AG04450 (cell line): ENCODE data around the gene CRACDL. TPM values are rescaled to one million over a fixed set of nuclear protein-coding genes. Genes with fewer than 3 reads are reported as not detected.

Source experiments
- CTCF ChIA-PET: fragments of 300-600, 350-600 bp; formaldehyde crosslinking; extraction: SDS; loops from one replicate; lab custom pipeline; 2022; ENCODE audit warnings: antibody characterized with exemption, inconsistent platforms; lab: Charles Lee
- POLR2A ChIA-PET: fragments of 350-600 bp; formaldehyde crosslinking; extraction: SDS; loops from one replicate; lab custom pipeline; 2021; ENCODE audit warnings: antibody characterized with exemption, inconsistent platforms; lab: Yijun Ruan, JAX
- DNase-seq: peaks from one replicate; pipeline ENCODE4 v3.0.0-alpha.2; 2011; ENCODE audit warnings: low read depth, low spot score
- H3K27ac ChIP-seq: one replicate; pipeline ENCODE4 v1.5.1; 2012; ENCODE audit warnings: low read depth, low read length, control low read depth
- H3K27me3 ChIP-seq: one replicate; pipeline ENCODE4 v1.6.0; 2012; ENCODE audit warnings: low read length; ENCODE audit not compliant: control insufficient read depth, insufficient read depth
- H3K4me3 ChIP-seq: 2 replicates; pipeline ENCODE4 v1.5.1; 2011; ENCODE audit warnings: mild to moderate bottlenecking, low read depth, low read length, control low read depth
- H3K9me3 ChIP-seq: 2 replicates; pipeline ENCODE4 v1.5.1; 2012; ENCODE audit warnings: low read length; ENCODE audit not compliant: control insufficient read depth, insufficient read depth
- CTCF ChIP-seq: IDR thresholded peaks from 2 replicates; pipeline ENCODE4 v1.5.1; 2011; ENCODE audit warnings: low read depth, low read length, control low read depth, inconsistent platforms
- polyA plus RNA-seq: library from polyadenylated mRNA; depleted of rRNA; stranded (reverse); fragments of >200 nt; gene quantifications from 2 replicates; pipeline ENCODE4 v1.2.3, GENCODE V29; 2011

The CRACDL gene
- polyA plus RNA-seq, 1 experiment, result not detected

DNA sequence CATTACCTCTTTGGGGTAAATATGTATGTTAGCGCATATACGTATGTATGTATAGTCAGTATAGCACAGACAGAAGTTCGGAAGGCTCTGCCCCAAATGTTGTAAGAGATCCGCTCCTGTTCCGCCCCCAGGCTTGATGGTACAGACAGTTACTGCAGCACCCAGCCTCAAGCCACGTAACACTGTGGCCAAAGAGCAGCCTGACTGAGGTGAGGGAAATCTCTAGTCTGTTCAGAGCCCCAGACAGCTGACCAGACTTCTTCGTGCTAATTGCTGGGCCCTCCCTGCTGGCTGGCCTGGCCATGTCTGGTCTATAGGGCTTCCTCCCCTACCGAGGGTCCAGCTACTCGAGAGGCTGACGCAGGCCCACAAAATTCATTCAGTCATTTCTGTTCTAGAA is 7.8 kb downstream of the CRACDL start:
- TF ChIP-seq CTCF, result no peak
- Histone ChIP-seq H3K4me3 (no peak overlapping the region), H3K27me3 (peaks cover 14% of the 10 kb centered on the region), H3K27ac (no peak overlapping the region), H3K9me3 (no peaks in the 10 kb centered on the region; the same call in 1 of the 2 replicates)
- POLR2A ChIA-PET, result no interaction called here
- CTCF ChIA-PET, result no interaction called here
- no peak for DNase-seq

GRCh38 chr2:98927027-98927426 is 9.0 kb downstream of the CRACDL start:
- ChIA-PET CTCF (no interaction called here), POLR2A (no interaction called here)
- H3K27ac ChIP-seq, result no peak overlapping the region
- peaks cover 5% of the 10 kb centered on the region for H3K27me3 ChIP-seq
- no peak overlapping the region for H3K4me3 ChIP-seq
- TF ChIP-seq CTCF, result no peak
- no peaks in the 10 kb centered on the region; the same call in 1 of the 2 replicates for H3K9me3 ChIP-seq
- no peak for DNase-seq

GRCh38 chr2:98926601-98927000 is 9.4 kb downstream of the CRACDL start:
- Histone ChIP-seq H3K27ac (no peak overlapping the region), H3K27me3 (peaks cover 4% of the 10 kb centered on the region), H3K4me3 (no peak overlapping the region), H3K9me3 (no peaks in the 10 kb centered on the region; the same call in 1 of the 2 replicates)
- no peak for DNase-seq
- no peak for TF ChIP-seq CTCF
- ChIA-PET CTCF (no interaction called here), POLR2A (no interaction called here)

DNA sequence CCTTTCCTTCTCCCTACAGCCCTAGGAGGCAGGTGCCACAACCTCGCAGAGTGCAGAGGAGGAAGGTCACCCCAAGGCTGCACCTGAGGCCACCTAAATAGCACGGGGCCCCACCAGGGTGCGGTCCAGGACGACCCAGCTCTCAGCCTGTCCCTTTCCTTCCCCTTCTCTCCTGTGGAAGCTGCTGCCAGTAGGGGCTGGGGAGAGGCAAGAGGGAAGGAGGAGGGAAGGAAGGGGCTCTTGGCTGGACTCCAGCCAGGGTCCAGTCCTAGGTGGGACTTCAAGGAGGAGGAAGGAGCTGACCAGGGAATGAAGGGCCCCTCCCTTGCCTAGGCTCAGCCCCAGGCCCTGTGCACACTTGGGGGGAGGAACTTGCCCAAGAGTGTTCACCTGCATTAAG is 11.1 kb downstream of the CRACDL start:
- H3K4me3 ChIP-seq, result no peak overlapping the region
- no peaks in the 10 kb centered on the region; the same call in 1 of the 2 replicates for H3K9me3 ChIP-seq
- POLR2A ChIA-PET, result no interaction called here
- CTCF ChIA-PET, result no interaction called here
- no peak for TF ChIP-seq CTCF
- peaks cover 4% of the 10 kb centered on the region for H3K27me3 ChIP-seq
- H3K27ac ChIP-seq, result no peak overlapping the region
- no peak for DNase-seq

DNA sequence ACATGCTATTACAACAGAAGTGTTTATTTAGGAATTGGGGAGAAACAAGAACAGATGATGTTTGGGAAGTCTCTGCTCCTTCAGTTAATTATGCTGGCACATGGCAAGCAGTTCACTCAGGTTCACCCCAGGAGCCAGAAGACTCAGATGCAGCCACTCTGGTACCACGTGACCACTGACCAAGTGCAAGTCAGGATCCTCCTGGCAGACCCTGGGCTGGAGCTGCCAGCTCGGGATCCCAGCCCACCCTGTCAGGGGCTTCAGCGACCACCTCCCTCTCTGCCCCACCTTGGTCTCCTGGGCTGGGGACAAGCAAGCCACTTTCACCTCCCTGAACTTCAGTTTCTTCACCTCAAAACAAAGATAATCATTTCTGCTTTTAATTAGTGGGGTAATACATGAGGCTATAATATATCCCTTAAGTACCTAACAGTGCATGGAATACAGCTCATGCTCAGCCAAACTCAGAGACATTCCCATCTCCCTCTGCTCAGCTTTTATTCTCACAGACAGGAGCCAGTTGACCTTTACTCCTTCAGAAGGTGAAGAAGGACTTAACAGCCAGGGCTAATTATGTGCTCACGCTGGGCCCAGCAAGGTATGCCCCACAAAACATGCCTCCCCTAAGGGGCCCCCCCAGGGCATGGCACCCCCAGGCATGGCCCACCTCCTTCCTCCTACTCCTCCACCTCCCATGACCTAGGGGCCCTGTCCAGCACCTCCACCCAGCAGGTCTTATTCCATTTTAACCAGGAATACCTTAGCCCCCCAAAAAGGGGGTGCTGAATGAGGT is 11.8 kb downstream of the CRACDL start:
- no peak for TF ChIP-seq CTCF
- Histone ChIP-seq H3K9me3 (no peaks in the 10 kb centered on the region; the same call in 1 of the 2 replicates), H3K27me3 (peaks cover 4% of the 10 kb centered on the region), H3K4me3 (no peak overlapping the region), H3K27ac (no peak overlapping the region)
- no peak for DNase-seq
- ChIA-PET POLR2A (no interaction called here), CTCF (no interaction called here)
